GM12878 (cell line): Measurements from ENCODE around the gene FLOT1.

Experiments used
- ATF3 ChIP-seq: IDR thresholded peaks from 2 replicates; pipeline ENCODE4 v1.6.1; 2011; ENCODE audit warnings: low read depth, mild to moderate bottlenecking, low read length, moderate library complexity, borderline replicate concordance; ENCODE audit errors: extremely low read depth
- BCLAF1 ChIP-seq: fragments of 450-650 bp; IDR thresholded peaks from 2 replicates; pipeline ENCODE4 v1.6.1; 2017; ENCODE audit warnings: antibody characterized with exemption, mild to moderate bottlenecking, moderate library complexity
- CEBPZ ChIP-seq: fragments of 150-350 bp; IDR thresholded peaks from 2 replicates; pipeline ENCODE4 v1.6.1; 2016; ENCODE audit warnings: low read depth, low read length
- CTCF ChIP-seq, 3 experiments: IDR thresholded peaks in 2 of 3; conservative IDR thresholded peaks in 1 of 3; 2 replicates each; pipeline ENCODE4 v1.5.1; 2011; ENCODE audit warnings: low read depth in 3 of 3, low read length in 3 of 3, mild to moderate bottlenecking in 3 of 3, control low read depth in 2 of 3, moderate library complexity in 2 of 3, inconsistent platforms in 1 of 3, mixed read lengths in 1 of 3; ENCODE audit not compliant: control insufficient read depth in 2 of 3, insufficient read depth in 1 of 3; ENCODE audit errors: extremely low read depth in 1 of 3
- EZH2 ChIP-seq: IDR thresholded peaks from 2 replicates; pipeline ENCODE4 v1.6.1; 2012; ENCODE audit warnings: low read depth, mild to moderate bottlenecking, control low read depth, inconsistent platforms, low read length, borderline replicate concordance; ENCODE audit not compliant: control insufficient read depth
- FOS ChIP-seq: IDR thresholded peaks from 3 replicates; pipeline ENCODE4 v1.6.1; 2011; ENCODE audit warnings: borderline replicate concordance; ENCODE audit not compliant: insufficient read length; ENCODE audit errors: extremely low read depth
- HCFC1 ChIP-seq: fragments of 150-350 bp; IDR thresholded peaks from 2 replicates; pipeline ENCODE4 v1.6.1; 2014; ENCODE audit warnings: low read length
- HDAC6 ChIP-seq: fragments of 200-600 bp; sonication (generic); IDR thresholded peaks from one replicate; pipeline ENCODE4 v1.8.0; 2017; ENCODE audit warnings: antibody characterized with exemption; ENCODE audit not compliant: unreplicated experiment
- PBX3 ChIP-seq: IDR thresholded peaks from 2 replicates; pipeline ENCODE4 v1.6.1; 2011; ENCODE audit warnings: mild to moderate bottlenecking, low read depth, low read length, moderate library complexity; ENCODE audit not compliant: insufficient replicate concordance
- PKNOX1 ChIP-seq: fragments of 450-650 bp; IDR thresholded peaks from 2 replicates; pipeline ENCODE4 v1.6.1; 2016; ENCODE audit warnings: mild to moderate bottlenecking
- YY1 ChIP-seq: IDR thresholded peaks from 2 replicates; pipeline ENCODE4 v1.6.1; 2011; ENCODE audit warnings: low read depth, mild to moderate bottlenecking, low read length
- ZBTB11 ChIP-seq: fragments of 450-650 bp; formaldehyde crosslinking; IDR thresholded peaks from 2 replicates; pipeline ENCODE4 v1.5.0; 2022; ENCODE audit warnings: mild to moderate bottlenecking, missing genetic modification characterization

GRCh38 chr6:30769088-30769852, 26.8 kb upstream of the FLOT1 start:
- TF ChIP-seq PBX3 (no peak), CTCF (IDR thresholded peaks at IDR 0.05 in 2 of 3, conservative IDR thresholded peaks at IDR 0.05 in 1 of 3; ENCODE audit: control insufficient read depth in 2 of 3, extremely low read depth in 1 of 3, insufficient read depth in 1 of 3, low read depth in 3 of 3, low read length in 3 of 3) (no peak), BCLAF1 (no peak), HDAC6 (no peak), ZBTB11 (CRISPR knock-in tag) (no peak), FOS (no peak), ATF3 (no peak), HCFC1 (no peak), PKNOX1 (no peak), YY1 (no peak), EZH2 (no peak), CEBPZ (no peak)
